HG03039 (cell line): Measurements from ENCODE around the gene TAF8.
"Not testable (repeated sequence)": the region's sequence is repeated elsewhere in the genome, so short reads cannot be mapped to it uniquely, and the experiment has no call there.

Source experiments
- ATAC-seq: cut with Tn5 transposase; IDR thresholded peaks from one replicate; pipeline ENCODE4 v1.9.1; 2021; ENCODE audit warnings: mild to moderate bottlenecking, moderate library complexity; ENCODE audit not compliant: unreplicated experiment

TAF8 gene

DNA sequence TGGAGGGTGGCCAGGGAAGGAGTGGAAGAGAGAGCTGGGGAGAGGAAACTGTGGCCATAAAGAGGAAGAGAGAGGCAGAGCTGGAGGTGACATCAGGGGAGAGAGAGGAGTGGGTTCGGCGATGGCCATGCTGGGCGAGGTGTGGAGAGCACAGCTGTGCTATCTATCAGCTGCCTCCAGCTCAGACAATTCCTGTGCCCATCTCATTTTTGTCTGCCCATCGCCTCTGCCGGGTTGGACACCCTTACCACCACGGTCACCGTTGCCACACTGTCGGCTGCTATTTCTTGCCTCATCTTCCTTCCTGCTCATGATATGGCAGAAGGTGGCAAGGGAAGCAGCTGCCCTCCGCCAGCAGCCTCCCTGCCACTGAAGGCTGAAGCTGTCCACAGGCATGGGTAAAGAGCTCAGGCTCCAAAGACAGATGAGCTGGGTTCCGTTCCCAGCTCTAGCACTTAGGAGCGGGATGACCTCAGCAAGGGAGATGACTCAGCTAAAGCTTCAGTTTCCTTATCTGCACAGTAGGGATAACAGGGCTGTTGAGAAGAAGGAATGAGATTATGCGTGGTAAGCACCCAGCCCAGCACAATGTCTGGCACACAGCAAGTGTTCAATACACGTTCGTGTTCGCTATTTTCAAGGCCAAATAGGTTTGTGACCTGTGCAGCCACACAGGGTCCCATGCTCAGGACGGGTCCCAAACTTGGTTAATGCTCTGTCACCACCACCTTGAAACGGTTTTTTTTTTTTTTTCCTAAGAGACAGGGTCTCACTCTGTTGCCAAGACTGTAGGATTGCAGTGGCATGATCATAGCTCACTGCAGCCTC, 21.9 kb upstream of the TAF8 start:
- no peak for ATAC-seq

GRCh38 chr6:42029062-42029685, 21.1 kb upstream of the TAF8 start:
- ATAC-seq: no peak

GRCh38 chr6:42029881-42030280, 20.4 kb upstream of the TAF8 start:
- no peak for ATAC-seq

- ATAC-seq: no peak
Measured at GRCh38 chr6:42030585-42031506, 19.5 kb upstream of the TAF8 start.

DNA sequence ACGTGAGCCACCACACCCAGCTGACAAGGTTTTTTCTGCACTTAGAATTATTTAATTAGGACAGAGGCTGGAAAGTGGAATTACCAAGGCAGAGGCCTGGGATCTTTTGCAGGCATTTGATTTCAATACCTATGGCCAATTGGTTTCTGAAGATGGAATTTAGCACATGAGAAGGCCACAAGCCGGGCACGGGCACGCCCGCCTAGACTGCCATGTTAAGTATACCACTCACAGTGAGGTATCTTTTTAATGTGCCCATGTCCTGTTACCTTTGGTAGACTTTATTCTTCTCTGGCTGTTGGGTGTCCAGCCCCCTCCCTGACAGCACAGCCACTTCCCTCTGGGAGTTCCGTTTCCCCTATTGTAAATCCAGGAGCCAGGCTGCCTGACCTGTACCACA, 18.0 kb upstream of the TAF8 start:
- ATAC-seq: no peak

GRCh38 chr6:42037669-42038068, 12.7 kb upstream of the TAF8 start:
- not testable (repeated sequence) for ATAC-seq

GRCh38 chr6:42038163-42038562, 12.2 kb upstream of the TAF8 start:
- no peak for ATAC-seq

DNA sequence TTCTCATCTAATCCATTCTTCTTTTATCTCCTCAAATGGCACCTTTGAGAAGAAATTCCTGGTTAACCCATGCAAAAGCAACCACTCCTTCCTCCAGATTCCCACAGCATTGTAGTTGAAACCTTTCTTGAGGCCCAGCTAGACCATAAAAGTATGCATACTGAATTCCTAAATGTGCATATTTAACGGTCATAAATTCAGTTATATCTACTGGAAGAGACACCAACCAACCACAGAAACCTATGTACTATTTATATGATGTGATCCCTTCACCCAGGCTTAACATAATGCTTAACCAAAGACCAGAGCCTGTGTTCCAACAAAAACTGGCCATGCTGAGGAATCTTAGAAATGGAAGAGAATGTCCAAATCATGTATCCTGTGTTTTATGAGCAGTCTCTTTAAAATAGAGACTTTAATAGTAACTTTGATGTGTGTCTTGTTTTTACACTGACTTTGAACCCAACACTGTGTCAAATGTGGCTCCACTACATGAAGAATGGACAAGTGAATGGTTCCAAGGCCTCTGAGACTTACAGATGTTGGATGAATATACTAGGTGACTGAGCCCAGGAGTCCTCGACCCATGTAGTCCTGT, 11.4 kb upstream of the TAF8 start:
- ATAC-seq: no peak

GRCh38 chr6:42040856-42041480, 9.4 kb upstream of the TAF8 start:
- no peak for ATAC-seq

GRCh38 chr6:42041481-42042053, 8.8 kb upstream of the TAF8 start:
- no peak for ATAC-seq

DNA sequence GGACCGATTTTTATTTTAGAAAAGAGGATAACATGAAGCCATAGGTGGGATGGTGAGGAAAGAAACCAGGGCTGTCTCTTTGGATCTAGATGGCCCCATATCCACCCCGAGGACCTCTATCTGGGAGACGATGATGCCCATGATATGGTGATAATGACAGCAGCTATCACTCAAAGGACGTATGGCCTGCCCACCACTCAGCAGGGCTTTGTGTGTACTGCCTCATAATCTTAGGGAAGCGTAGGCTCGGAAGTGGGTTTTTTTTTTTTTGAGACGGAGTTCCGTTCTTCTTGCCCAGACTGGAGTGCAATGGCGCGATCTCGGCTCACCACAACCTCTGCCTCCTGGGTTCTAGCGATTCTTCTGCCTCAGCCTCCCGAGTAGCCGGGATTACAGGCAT, 8.2 kb upstream of the TAF8 start:
- ATAC-seq: no peak

GRCh38 chr6:42043787-42044475, 6.4 kb upstream of the TAF8 start:
- no peak for ATAC-seq

GRCh38 chr6:42045538-42046460, 4.5 kb upstream of the TAF8 start:
- ATAC-seq: no peak

- ATAC-seq: no peak
Measured at GRCh38 chr6:42046464-42047212, 3.7 kb upstream of the TAF8 start.

GRCh38 chr6:42047213-42047590, 3.1 kb upstream of the TAF8 start:
- ATAC-seq: no peak

DNA sequence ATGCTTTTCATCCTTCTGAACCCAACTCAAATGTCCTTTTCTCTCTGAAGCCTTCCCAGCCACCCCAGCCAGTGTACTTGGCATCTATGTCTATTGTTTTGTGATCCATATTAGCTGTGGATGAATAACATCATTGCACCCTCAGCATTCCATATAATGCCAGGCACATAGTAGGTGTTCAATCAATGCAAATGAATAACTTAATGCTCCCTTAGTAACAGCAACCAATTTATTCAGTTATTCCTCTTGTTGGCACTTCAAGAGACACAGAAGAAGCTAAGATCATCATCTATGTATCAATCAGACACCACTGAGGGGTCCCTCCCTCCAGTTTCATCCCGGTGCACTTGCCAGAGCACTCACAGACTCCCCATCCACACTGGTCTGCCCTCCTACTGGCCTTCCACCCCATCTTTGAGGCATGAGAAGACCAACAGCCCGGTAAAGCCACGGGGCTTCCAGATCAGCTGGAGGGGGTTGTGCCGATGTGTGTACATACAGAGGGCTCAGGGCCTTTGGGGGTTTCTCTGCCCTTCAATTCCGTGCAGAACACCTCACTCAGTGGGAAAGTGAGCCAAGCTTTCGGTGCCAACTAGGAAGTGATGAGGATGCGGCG, 2.4 kb upstream of the TAF8 start:
- ATAC-seq: no peak

DNA sequence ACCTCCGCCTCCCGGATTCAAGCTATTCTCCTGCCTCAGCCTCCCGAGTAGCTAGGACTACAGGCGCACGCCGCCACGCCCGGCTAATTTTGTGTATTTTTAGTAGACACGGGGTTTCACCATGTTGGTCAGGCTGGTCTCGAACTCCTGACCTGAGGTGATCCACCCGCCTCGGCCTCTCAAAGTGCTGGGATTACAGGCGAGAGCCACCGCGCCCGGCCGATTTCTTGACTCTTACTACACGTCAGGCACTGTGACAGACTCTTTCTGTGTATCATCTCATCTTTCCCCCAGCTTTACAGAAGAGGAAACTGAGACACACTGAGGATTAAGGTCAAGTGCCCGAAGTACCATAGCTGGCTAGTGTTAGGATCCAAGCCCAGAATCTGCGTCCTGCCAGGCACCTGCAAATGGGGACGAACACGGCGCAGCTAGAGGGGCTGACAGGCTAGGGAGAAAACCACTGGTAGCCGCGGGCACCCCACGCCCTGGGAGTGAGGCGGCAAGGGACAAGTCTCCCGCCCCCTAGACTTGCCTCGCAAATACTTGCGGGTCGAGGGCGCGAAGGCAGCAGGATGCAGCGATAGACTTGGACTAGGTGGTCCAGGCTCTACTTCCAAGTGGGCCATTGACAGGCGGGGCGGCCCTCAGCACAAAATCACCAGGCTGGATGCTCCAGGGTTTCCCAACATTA, 1.1 kb upstream of the TAF8 start:
- no peak for ATAC-seq
